GM21447 (cell line): ENCODE results near the gene RPS28.

ENCODE experiments used
- ATAC-seq: cut with Tn5 transposase; IDR thresholded peaks from one replicate; pipeline ENCODE4 v1.9.1; 2021; ENCODE audit not compliant: unreplicated experiment

Gene RPS28

DNA sequence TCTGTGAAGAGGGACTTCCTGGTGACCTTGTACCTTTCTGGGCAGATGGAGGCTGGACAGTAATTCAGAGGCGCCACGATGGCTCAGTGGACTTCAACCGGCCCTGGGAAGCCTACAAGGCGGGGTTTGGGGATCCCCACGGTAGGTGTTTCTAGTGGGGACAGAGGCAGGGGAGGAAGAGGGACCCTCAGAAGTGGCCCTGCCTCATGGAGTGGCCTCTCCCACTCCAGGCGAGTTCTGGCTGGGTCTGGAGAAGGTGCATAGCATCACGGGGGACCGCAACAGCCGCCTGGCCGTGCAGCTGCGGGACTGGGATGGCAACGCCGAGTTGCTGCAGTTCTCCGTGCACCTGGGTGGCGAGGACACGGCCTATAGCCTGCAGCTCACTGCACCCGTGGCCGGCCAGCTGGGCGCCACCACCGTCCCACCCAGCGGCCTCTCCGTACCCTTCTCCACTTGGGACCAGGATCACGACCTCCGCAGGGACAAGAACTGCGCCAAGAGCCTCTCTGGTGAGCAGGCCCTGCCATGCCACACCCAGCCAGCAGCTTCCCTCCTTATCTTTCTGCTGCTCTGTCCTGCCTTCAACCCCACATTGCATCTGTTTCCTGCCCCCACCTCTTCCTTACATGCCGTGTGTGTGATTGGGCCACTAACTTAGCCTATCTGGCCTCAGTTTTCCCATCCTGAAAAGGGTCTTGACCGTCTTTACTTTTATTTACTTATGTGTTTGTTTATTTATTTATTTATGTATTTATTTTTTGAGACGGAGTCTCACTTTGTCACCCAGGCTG lies 49.9 kb downstream of the RPS28 start:
- ATAC-seq = no peak
